DMS 273 (cell line): Measurements from ENCODE around the gene TRHDE.
"Not testable (repeated sequence)": the region's sequence is repeated elsewhere in the genome, so short reads cannot be mapped to it uniquely, and the experiment has no call there.

Experiments used
- DNase-seq: peaks from one replicate; lab custom pipeline; 2025; ENCODE audit not compliant: unreplicated experiment; lab: John Stamatoyannopoulos, UW

Gene TRHDE

DNA sequence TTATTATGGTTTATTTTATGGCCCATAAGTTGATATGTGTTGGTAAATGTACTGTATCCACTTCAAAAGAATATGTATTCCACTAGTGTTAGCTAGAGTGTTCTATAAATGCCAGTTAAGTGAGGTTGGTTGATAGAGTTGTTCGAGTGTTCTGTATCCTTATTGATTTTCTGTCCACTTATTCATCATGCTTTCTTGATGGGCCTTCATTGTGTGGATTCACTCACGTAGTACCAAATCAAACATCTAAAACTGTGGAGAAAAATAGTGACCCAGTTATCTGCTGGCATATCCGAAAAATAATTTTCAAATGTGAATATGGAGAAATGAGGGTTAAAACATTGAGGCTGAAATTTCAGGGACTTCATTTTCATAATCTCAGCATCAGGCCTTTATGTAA is 230.4 kb downstream of the TRHDE start:
- DNase-seq, result no peak

GRCh38 chr12:72505227-72505626 is 233.1 kb downstream of the TRHDE start:
- no peak for DNase-seq

- DNase-seq, result no peak
Observed at GRCh38 chr12:72509891-72510290, 237.7 kb downstream of the TRHDE start.

GRCh38 chr12:72510772-72511171 is 238.6 kb downstream of the TRHDE start:
- DNase-seq, result no peak

DNA sequence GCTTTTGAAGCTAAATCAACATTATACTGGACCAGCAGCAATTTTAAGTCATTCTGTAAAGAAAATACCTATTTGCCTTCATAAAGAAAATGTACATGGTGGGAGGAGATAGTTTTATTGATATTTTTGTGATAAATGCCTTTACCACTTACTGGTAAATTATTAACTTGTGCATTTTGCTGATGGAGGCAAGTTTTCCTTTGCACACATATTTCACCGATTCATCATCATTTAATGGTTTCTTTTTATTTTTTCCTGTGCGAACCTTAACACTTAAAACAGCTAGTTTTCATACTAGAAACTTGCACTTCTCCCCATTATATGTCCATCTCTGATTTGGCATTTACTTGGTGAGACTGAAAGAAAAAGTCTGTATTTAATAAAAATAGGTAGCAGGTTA is 239.3 kb downstream of the TRHDE start:
- DNase-seq, result no peak

- no peak for DNase-seq
Observed at GRCh38 chr12:72511906-72512305, 239.7 kb downstream of the TRHDE start.

GRCh38 chr12:72520044-72520678 is 248.0 kb downstream of the TRHDE start:
- not testable (repeated sequence) for DNase-seq

DNA sequence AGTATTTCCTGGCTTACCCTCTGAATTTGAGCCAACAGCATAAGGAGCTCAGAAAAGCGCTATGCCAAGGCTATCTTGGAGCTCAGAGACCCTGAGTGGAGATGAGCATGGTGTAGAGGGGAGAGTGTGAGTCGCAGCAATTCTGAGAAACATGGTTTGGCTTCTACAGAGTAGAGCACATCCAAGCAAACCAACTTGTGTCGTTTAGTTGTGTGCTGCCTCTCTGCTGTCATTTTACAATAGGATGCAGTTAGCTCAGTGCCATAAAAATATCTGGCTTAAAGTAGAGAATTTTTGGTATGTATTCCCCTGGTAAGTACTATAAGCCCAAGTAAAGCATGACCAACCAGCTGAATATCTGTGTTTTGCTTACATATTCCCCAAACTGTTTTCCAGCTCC is 249.2 kb downstream of the TRHDE start:
- DNase-seq, result no peak

GRCh38 chr12:72522411-72522810 is 250.2 kb downstream of the TRHDE start:
- DNase-seq, result no peak

GRCh38 chr12:72523754-72524153 is 251.6 kb downstream of the TRHDE start:
- DNase-seq, result no peak

DNA sequence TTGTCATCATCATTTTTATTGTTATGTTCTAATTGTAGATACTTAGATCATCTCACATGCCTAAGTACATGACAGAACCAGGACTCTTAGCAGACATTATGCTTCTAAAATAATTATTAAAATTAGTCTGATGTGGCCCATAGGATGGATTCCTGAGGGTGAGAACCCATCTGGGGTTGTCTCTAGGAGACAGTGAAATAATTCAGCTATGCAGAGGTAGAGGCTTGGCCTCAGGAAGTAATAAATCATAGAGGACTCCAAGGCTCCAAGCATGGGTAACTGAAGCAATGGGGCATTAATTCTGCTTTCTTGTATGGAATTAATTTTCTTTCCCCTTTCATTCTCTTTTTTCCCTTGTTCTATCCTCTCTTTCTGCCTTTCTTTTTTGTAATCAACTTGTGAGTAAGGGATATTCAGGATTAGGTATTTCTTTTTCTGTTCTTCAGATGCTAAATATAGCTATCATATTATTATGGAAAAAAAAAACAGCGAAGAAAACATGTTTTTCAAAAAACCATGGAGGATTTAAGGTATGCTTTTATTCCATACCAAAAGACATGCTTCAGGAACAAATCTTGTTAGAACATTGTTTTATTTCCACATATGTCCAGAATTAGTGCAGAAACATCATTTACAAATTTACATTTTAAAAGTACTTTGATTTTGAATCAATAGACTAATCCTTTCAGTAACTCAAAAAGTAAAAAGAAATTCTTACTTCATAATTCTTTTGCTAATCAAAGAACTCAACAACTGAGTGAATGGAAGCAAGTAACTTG is 263.2 kb downstream of the TRHDE start:
- DNase-seq, result no peak

- no peak for DNase-seq
Observed at GRCh38 chr12:72540811-72541210, 268.6 kb downstream of the TRHDE start.

DNA sequence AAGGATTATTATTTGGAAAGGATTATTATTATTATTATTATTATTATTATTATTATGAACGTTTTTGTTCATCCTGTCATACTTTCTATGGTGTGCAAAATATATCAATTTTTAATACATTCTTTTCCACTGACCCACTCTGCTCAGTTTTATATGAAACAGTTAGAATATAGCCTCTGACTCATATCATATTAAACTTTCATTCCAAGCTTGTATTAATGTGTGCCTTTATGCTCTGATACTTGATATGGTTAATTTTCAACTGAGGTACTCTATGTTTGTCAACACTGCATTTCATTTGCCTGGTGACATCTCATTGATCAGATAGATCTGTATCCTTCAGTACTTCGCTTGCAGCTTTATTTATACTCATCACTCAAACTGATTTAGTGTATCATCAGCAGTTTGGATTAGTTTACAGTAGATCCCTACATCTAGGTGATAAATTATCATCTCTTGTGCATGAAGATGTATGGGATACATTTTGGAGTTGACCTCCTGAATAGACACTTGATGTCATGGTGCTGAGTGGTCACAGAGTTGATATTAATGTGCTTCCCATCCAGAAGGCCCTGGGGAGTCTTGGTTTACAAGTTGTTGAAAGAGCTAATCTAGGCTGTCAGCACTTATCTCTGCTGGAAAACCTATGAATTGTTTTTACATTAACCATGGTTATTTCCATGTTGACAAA is 271.8 kb downstream of the TRHDE start:
- no peak for DNase-seq

DNA sequence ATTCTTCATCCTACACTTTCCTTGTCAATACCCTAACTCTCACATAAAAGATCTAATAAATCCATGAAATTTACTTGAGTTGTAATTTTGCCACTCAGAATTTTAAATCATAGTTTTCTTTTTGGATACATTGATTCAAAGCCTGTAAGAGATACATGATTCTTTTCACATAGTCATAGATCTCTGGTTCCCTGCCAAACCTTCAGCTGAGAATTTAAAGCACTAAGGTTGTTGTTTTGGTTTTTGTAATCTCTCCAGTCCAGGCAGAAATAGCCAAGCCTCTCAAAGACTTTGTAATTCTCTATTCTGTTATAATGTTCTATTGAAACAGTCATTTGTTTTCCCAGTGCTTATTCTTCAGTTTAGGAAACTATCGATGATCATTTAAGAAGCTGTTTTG is 273.9 kb downstream of the TRHDE start:
- DNase-seq, result no peak

- no peak for DNase-seq
Observed at GRCh38 chr12:72547573-72547972, 275.4 kb downstream of the TRHDE start.

- DNase-seq, result no peak
Observed at GRCh38 chr12:72549184-72549583, 277.0 kb downstream of the TRHDE start.

GRCh38 chr12:72560003-72560769 is 288.0 kb downstream of the TRHDE start:
- DNase-seq, result no peak

- DNase-seq, result peak; percentile 11
Observed at GRCh38 chr12:72570601-72571000, 298.4 kb downstream of the TRHDE start.

GRCh38 chr12:72574138-72574537 is 302.0 kb downstream of the TRHDE start:
- DNase-seq, result no peak

- no peak for DNase-seq
Observed at GRCh38 chr12:72578327-72578726, 306.2 kb downstream of the TRHDE start.

- DNase-seq, result no peak
Observed at GRCh38 chr12:72586456-72586855, 314.3 kb downstream of the TRHDE start.
